Hepatocyte (in vitro differentiated cells): Measurements from ENCODE around the gene PAX6. TPM values are rescaled to one million over a fixed set of nuclear protein-coding genes. Genes with fewer than 3 reads are reported as not detected.

Source experiments
- DNase-seq: peaks from one replicate; pipeline ENCODE4 v3.0.0-alpha.2; 2016; ENCODE audit warnings: low spot score
- H2AFZ ChIP-seq: fragments of 200-600 bp; sonication (generic); 2 replicates; pipeline ENCODE4 v1.6.0; 2016; ENCODE audit warnings: antibody characterized with exemption, mild to moderate bottlenecking
- H3K27ac ChIP-seq: fragments of 200-600 bp; sonication (generic); 2 replicates; pipeline ENCODE4 v1.5.1; 2016; ENCODE audit warnings: mild to moderate bottlenecking
- H3K27me3 ChIP-seq: fragments of 200-600 bp; sonication (generic); 2 replicates; pipeline ENCODE4 v1.6.1; 2016
- H3K36me3 ChIP-seq: fragments of 200-600 bp; sonication (generic); replicated peaks from 2 replicates; pipeline ENCODE4 v1.5.1; 2016; ENCODE audit warnings: low read depth; ENCODE audit not compliant: insufficient read depth
- H3K4me1 ChIP-seq: fragments of 200-600 bp; sonication (generic); 2 replicates; pipeline ENCODE4 v1.5.1; 2016; ENCODE audit warnings: mild to moderate bottlenecking, moderate library complexity; ENCODE audit not compliant: insufficient read depth
- H3K4me2 ChIP-seq: fragments of 200-600 bp; sonication (generic); 2 replicates; pipeline ENCODE4 v1.6.0; 2016
- H3K4me3 ChIP-seq: fragments of 200-600 bp; sonication (generic); 2 replicates; pipeline ENCODE4 v1.5.1; 2016; ENCODE audit warnings: mild to moderate bottlenecking
- H3K79me2 ChIP-seq: fragments of 200-600 bp; sonication (generic); 2 replicates; pipeline ENCODE4 v1.6.0; 2017; ENCODE audit warnings: mild to moderate bottlenecking
- H3K9me2 ChIP-seq: fragments of 200-600 bp; sonication (generic); replicated peaks from 2 replicates; pipeline ENCODE4 v1.6.0; 2017; ENCODE audit warnings: mild to moderate bottlenecking; ENCODE audit not compliant: insufficient read depth
- H3K9me3 ChIP-seq: fragments of 200-600 bp; sonication (generic); 2 replicates; pipeline ENCODE4 v1.5.1; 2016; ENCODE audit warnings: low read depth, mild to moderate bottlenecking
- H4K20me1 ChIP-seq: fragments of 200-600 bp; sonication (generic); 2 replicates; pipeline ENCODE4 v1.6.0; 2016; ENCODE audit warnings: mild to moderate bottlenecking; ENCODE audit not compliant: insufficient read depth, poor library complexity, severe bottlenecking
- EZH2 ChIP-seq: fragments of 200-600 bp; sonication (generic); IDR thresholded peaks from 2 replicates; pipeline ENCODE4 v1.6.1; 2016; ENCODE audit warnings: antibody characterized with exemption, mild to moderate bottlenecking, borderline replicate concordance
- EZH2phosphoT487 ChIP-seq: fragments of 200-600 bp; sonication (generic); IDR thresholded peaks from one replicate; pipeline ENCODE4 v1.6.1; 2018; ENCODE audit warnings: antibody characterized with exemption, mild to moderate bottlenecking, low read depth, moderate library complexity; ENCODE audit not compliant: unreplicated experiment, severe bottlenecking
- WGBS: methylation state at CpG from one replicate; pipeline ENCODE4 v1.1.6; 2016; ENCODE audit warnings: low lambda C conversion rate; ENCODE audit errors: missing lambda C conversion rate; 5-methylcytosine and 5-hydroxymethylcytosine counted together
- polyA plus RNA-seq: library from polyadenylated mRNA; unstranded; fragments of >200 nt; fragmentation: Nextera tagmentation; extraction: Ambion mirVana; gene quantifications from 2 replicates; pipeline ENCODE4 v1.2.1, GENCODE V29; 2016
- total RNA-seq: library from RNA; depleted of rRNA; stranded (reverse); fragments of >200 nt; gene quantifications from 2 replicates; pipeline ENCODE4 v1.2.3, GENCODE V29; 2014
- TF ChIP-seq, protein P1 (sequence below): fragments of 200-600 bp; sonication (generic); IDR thresholded peaks from 2 replicates; pipeline ENCODE4 v1.5.1; 2016; ENCODE audit warnings: antibody characterized with exemption, mild to moderate bottlenecking; ENCODE audit not compliant: poor library complexity

Gene PAX6
- total and polyA plus RNA-seq, 2 experiments from 2014 or later = 0.21 to 0.70 TPM

DNA sequence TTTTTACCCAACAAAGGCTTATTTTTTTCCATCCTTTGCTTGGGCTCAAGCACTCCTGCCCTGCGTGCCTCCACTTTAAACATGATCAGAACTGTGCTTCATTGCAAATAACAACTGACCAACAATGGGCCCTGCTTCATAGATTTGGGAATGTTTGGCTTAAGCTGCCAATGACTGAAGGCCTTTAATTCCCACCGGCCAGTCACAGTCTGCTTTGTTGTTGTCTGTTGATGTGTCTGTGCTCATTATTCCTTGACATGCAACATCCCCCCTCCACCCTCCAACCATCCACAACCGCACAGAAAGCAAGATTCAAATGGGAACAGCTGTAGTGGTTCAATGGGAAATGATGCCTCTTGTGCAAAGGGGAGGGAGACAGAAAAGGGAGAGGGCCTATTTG is 23.0 kb downstream of the PAX6 start:
- Histone ChIP-seq H3K27me3 (peaks cover 21% of the 10 kb centered on the region), H3K9me3 (no peaks in the 10 kb centered on the region), H3K4me2 (no peak overlapping the region), H3K9me2 (no peaks in the 10 kb centered on the region), H3K36me3 (no peaks in the 10 kb centered on the region), H3K27ac (no peak overlapping the region), H3K4me3 (no peak overlapping the region), H2AFZ (no peak overlapping the region), H4K20me1 (no peaks in the 10 kb centered on the region), H3K79me2 (no peaks in the 10 kb centered on the region), H3K4me1 (no peaks in the 10 kb centered on the region)
- WGBS = 80% methylated on average over 3 of the region's 3 CpGs
- TF ChIP-seq EZH2 (no peak), EZH2phosphoT487 (no peak)
- TF ChIP-seq, protein P1, sequence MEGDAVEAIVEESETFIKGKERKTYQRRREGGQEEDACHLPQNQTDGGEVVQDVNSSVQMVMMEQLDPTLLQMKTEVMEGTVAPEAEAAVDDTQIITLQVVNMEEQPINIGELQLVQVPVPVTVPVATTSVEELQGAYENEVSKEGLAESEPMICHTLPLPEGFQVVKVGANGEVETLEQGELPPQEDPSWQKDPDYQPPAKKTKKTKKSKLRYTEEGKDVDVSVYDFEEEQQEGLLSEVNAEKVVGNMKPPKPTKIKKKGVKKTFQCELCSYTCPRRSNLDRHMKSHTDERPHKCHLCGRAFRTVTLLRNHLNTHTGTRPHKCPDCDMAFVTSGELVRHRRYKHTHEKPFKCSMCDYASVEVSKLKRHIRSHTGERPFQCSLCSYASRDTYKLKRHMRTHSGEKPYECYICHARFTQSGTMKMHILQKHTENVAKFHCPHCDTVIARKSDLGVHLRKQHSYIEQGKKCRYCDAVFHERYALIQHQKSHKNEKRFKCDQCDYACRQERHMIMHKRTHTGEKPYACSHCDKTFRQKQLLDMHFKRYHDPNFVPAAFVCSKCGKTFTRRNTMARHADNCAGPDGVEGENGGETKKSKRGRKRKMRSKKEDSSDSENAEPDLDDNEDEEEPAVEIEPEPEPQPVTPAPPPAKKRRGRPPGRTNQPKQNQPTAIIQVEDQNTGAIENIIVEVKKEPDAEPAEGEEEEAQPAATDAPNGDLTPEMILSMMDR = no peak
- DNase-seq = no peak

DNA sequence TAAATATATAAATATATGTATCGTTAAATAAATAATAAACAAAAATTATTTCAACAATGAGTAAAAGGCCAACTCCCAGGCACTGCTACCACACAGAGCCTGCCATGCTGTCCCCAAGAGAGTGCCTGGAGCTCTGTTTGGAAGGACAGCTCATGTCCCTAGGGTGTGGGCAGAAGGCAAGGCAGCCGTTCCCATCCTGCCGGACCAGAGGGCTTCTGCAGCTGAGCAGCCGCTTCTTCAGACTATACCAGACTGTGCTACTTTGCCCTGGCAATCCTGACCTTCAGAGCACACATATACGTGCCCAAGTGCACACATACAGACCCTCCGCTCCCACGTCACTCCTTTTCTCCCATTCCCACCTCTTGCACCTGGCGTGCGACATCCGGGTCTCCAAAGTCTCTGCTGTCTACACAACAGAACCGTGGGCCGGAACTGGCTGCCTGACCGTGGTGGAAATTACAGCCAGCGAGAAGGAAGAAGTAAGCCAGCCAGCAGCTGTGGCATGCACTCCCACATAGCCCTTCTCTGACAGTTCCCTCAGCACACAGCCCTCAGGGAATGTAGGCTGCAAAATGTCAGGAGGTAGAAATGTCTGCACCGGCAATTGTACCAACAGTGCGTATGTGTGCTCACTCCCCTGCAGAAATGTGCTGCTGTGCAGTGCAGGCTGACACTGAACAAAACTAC is 24.0 kb downstream of the PAX6 start:
- no peak overlapping the region for H3K4me2 ChIP-seq
- H3K9me2 ChIP-seq = no peaks in the 10 kb centered on the region
- H3K36me3 ChIP-seq = no peaks in the 10 kb centered on the region
- H3K9me3 ChIP-seq = no peaks in the 10 kb centered on the region
- H3K4me3 ChIP-seq = no peak overlapping the region
- H3K27me3 ChIP-seq = peaks cover 16% of the 10 kb centered on the region
- H3K4me1 ChIP-seq = no peaks in the 10 kb centered on the region
- H3K27ac ChIP-seq = no peak overlapping the region
- H4K20me1 ChIP-seq = no peaks in the 10 kb centered on the region
- no peak for DNase-seq
- TF ChIP-seq EZH2 (no peak), EZH2phosphoT487 (no peak)
- TF ChIP-seq, protein P1 = no peak
- H3K79me2 ChIP-seq = no peaks in the 10 kb centered on the region
- no peak overlapping the region for H2AFZ ChIP-seq
- 79% methylated on average over 16 of the region's 16 CpGs for WGBS

DNA sequence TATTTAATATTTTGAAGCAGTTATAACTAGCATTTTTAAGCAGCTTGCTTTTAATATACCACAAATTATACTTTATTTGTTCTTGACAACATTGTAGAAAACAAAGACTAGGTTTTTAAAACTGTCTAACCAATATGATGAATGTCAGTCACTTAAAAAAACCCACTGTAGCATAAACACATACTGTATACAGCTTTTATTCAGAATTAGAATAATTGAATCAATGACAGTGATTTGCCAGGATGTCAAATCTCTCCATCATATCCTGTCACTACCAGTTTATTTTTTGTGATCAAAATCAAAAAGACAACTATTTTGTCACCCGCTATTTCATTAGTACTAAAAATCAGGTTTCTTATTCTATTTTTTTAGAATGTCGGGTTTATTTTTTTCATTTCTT is 26.5 kb downstream of the PAX6 start:
- Histone ChIP-seq H3K79me2 (no peaks in the 10 kb centered on the region), H3K9me2 (no peaks in the 10 kb centered on the region), H3K36me3 (no peaks in the 10 kb centered on the region), H3K4me1 (no peaks in the 10 kb centered on the region), H2AFZ (no peak overlapping the region), H3K4me2 (no peak overlapping the region), H3K27ac (no peak overlapping the region), H4K20me1 (no peaks in the 10 kb centered on the region), H3K9me3 (no peaks in the 10 kb centered on the region), H3K4me3 (no peak overlapping the region), H3K27me3 (no peaks in the 10 kb centered on the region)
- DNase-seq = no peak
- WGBS = 99% methylated on average over 2 of the region's 2 CpGs
- TF ChIP-seq EZH2 = no peak
- TF ChIP-seq, protein P1 = no peak

DNA sequence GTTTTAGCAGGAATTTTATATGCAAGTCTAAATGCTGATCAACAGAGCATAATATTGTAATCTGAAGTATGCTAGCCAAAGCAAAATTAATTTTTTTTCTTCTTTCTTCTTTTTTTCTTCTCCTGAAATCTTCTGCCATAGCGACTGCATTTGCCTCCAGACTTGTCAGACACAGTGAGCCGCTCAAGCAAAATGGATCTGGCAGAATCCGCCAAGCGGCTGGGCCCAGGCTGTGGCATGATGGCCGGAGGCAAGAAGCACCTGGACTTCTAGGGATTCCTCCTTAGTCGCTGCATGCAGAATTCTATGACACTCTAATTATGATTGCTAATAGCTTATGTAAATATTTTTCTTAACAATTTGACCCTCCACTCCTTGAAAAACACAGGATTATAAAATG is 27.9 kb downstream of the PAX6 start:
- H3K4me3 ChIP-seq = no peak overlapping the region
- TF ChIP-seq EZH2phosphoT487 (no peak), EZH2 (no peak)
- TF ChIP-seq, protein P1 = no peak
- no peaks in the 10 kb centered on the region for H3K36me3 ChIP-seq
- H3K27me3 ChIP-seq = no peaks in the 10 kb centered on the region
- H4K20me1 ChIP-seq = no peaks in the 10 kb centered on the region
- no peak overlapping the region for H3K27ac ChIP-seq
- H3K4me1 ChIP-seq = no peaks in the 10 kb centered on the region
- H3K4me2 ChIP-seq = no peak overlapping the region
- H3K9me2 ChIP-seq = no peaks in the 10 kb centered on the region
- no peak overlapping the region for H2AFZ ChIP-seq
- DNase-seq = no peak
- no peaks in the 10 kb centered on the region for H3K79me2 ChIP-seq
- 90% methylated on average over 6 of the region's 6 CpGs for WGBS
- no peaks in the 10 kb centered on the region for H3K9me3 ChIP-seq
